OCI-LY7 (cell line): Measurements from ENCODE around the gene PLEKHH1. TPM values are rescaled to one million over a fixed set of nuclear protein-coding genes. Genes with fewer than 3 reads are reported as not detected.

Experiments used
- BruUV-seq: library from RNA; stranded (reverse); fragments of 400-500 nt; replicated peaks from 2 replicates; lab custom pipeline; 2021; lab: Mats Ljungman, UMichigan
- CTCF ChIA-PET: fragments of 300-600 bp; sonication (Branson Sonifier 250); formaldehyde crosslinking; loops from one replicate; lab custom pipeline; 2022; ENCODE audit warnings: antibody characterized with exemption; ENCODE audit not compliant: unreplicated experiment; lab: Charles Lee
- POLR2A ChIA-PET: fragments of 300-600 bp; sonication (Branson Sonifier 250); formaldehyde crosslinking; loops from one replicate; lab custom pipeline; 2022; ENCODE audit warnings: antibody characterized with exemption; lab: Charles Lee
- DNase-seq: peaks from one replicate; pipeline ENCODE4 v3.0.0-alpha.2; 2015; ENCODE audit warnings: low spot score
- H2AFZ ChIP-seq: fragments of 200-600 bp; sonication (generic), shearing (Covaris generic); 2 replicates; pipeline ENCODE4 v1.6.1; 2014; ENCODE audit warnings: mild to moderate bottlenecking, antibody characterized with exemption, low read length, moderate library complexity
- H3K27ac ChIP-seq: fragments of 200-600 bp; sonication (generic); 2 replicates; pipeline ENCODE4 v1.5.1; 2014; ENCODE audit warnings: mixed run types, low read depth, mild to moderate bottlenecking, moderate library complexity, low read length, inconsistent platforms; ENCODE audit not compliant: poor library complexity, severe bottlenecking
- H3K36me3 ChIP-seq: fragments of 200-600 bp; sonication (generic); 2 replicates; pipeline ENCODE4 v1.6.1; 2014; ENCODE audit warnings: mild to moderate bottlenecking, antibody characterized with exemption, low read length, moderate library complexity, mixed read lengths; ENCODE audit not compliant: insufficient read depth
- H3K4me1 ChIP-seq: fragments of 200-600 bp; sonication (generic); 2 replicates; pipeline ENCODE4 v1.5.1; 2014; ENCODE audit warnings: mild to moderate bottlenecking, low read length; ENCODE audit not compliant: insufficient read depth, poor library complexity, severe bottlenecking
- H3K4me2 ChIP-seq: fragments of 200-600 bp; sonication (generic); 2 replicates; pipeline ENCODE4 v1.6.1; 2014; ENCODE audit warnings: mild to moderate bottlenecking, low read length
- H3K4me3 ChIP-seq: fragments of 200-600 bp; sonication (generic); 2 replicates; pipeline ENCODE4 v1.5.1; 2014; ENCODE audit warnings: mild to moderate bottlenecking, low read depth, low read length; ENCODE audit not compliant: poor library complexity, severe bottlenecking
- H3K79me2 ChIP-seq: fragments of 200-600 bp; sonication (generic); 2 replicates; pipeline ENCODE4 v1.6.1; 2016; ENCODE audit warnings: low read depth, mild to moderate bottlenecking, low read length, moderate library complexity, mixed read lengths; ENCODE audit not compliant: insufficient read depth
- H3K9me2 ChIP-seq: fragments of 200-600 bp; sonication (generic); 2 replicates; pipeline ENCODE4 v1.6.1; 2016; ENCODE audit warnings: mild to moderate bottlenecking, low read length, mixed read lengths; ENCODE audit not compliant: insufficient read depth
- H3K9me3 ChIP-seq: fragments of 200-600 bp; sonication (generic); 2 replicates; pipeline ENCODE4 v1.6.1; 2014; ENCODE audit warnings: mild to moderate bottlenecking, mixed run types, low read length, mixed read lengths
- H4K20me1 ChIP-seq: fragments of 200-600 bp; sonication (generic); 2 replicates; pipeline ENCODE4 v1.6.1; 2014; ENCODE audit warnings: mild to moderate bottlenecking, antibody characterized with exemption, low read length, moderate library complexity, mixed read lengths; ENCODE audit not compliant: insufficient read depth
- CTCF ChIP-seq: fragments of 200-600 bp; sonication (generic); conservative IDR thresholded peaks from 2 replicates; pipeline ENCODE4 v1.5.1; 2014; ENCODE audit warnings: mild to moderate bottlenecking, antibody characterized with exemption, low read length, moderate library complexity, mixed read lengths
- EZH2phosphoT487 ChIP-seq: fragments of 200-600 bp; sonication (generic); IDR thresholded peaks from 2 replicates; pipeline ENCODE4 v1.6.1; 2018; ENCODE audit warnings: low read depth, borderline replicate concordance, mild to moderate bottlenecking, mixed run types, antibody characterized with exemption, low read length, moderate library complexity, mixed read lengths
- intact Hi-C: fragments of 100-400 bp; cut with micrococcal nuclease; formaldehyde crosslinking; loops from one replicate; pipeline ENCODE4 v1.10.0; 2022; ENCODE audit not compliant: unreplicated experiment
- total RNA-seq, 2 experiments: library from RNA; depleted of rRNA in 1 of 2; stranded (reverse); fragments of >200 nt in 1 of 2; shearing (Covaris generic) in 1 of 2; gene quantifications; 2 replicates each; pipeline ENCODE4 v1.2.3, GENCODE V29; 2014 to 2022

Gene PLEKHH1
- total RNA-seq, 2 experiments from 2014 or later, result not detected

DNA sequence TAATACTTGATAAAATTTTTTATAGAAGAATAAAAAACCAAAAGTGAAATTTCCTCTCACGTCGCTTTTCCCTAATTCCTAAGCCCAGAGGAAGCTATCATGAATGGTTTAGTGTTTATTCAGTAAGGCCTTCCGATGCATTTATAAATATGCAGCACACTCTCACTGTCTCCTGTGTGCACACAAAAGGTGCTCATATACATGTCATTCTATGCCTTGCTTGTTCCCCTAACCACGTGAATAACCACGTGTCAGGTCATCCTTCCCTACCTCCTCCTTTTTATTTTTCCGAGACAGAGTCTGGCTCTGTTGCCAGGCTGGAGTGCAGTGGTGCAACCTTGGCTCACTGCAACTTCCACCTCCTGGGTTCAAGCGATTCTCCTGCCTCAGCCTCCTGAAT, 37.4 kb downstream of the PLEKHH1 start:
- Histone ChIP-seq H3K27ac (no peak overlapping the region), H4K20me1 (no peaks in the 10 kb centered on the region), H3K36me3 (no peaks in the 10 kb centered on the region), H3K4me2 (no peak overlapping the region), H3K9me3 (no peaks in the 10 kb centered on the region), H3K4me3 (no peak overlapping the region), H3K9me2 (no peaks in the 10 kb centered on the region), H3K79me2 (no peaks in the 10 kb centered on the region), H2AFZ (no peak overlapping the region), H3K4me1 (no peaks in the 10 kb centered on the region)
- no peak for TF ChIP-seq EZH2phosphoT487
- no peak for TF ChIP-seq CTCF
- no peak for DNase-seq
- BruUV-seq, result no TSS peak
- intact Hi-C loops, result loop anchor here (2.0 kb wide), 1 partner anchor 44 kb away; no protein-coding TSS in a partner anchor
- ChIA-PET POLR2A (interaction anchor here (0.9 kb wide), 1 partner anchor 149 kb away, joined by 3 read pairs; no protein-coding TSS in a partner anchor), CTCF (no interaction called here)

GRCh38 chr14:67571275-67571990, 38.3 kb downstream of the PLEKHH1 start:
- ChIA-PET POLR2A (interaction anchor here (0.9 to 1.2 kb wide), 3 partner anchors 18 to 146 kb away, joined by 3 read pairs; no protein-coding TSS in a partner anchor), CTCF (interaction anchor here (0.8 to 2.2 kb wide), 5 partner anchors 45 to 144 kb away, joined by 3 to 21 read pairs (median 5); no protein-coding TSS in a partner anchor)
- DNase-seq, result peak; percentile 67
- Histone ChIP-seq H3K9me2 (no peaks in the 10 kb centered on the region), H3K4me1 (no peaks in the 10 kb centered on the region), H3K27ac (no peak overlapping the region), H4K20me1 (no peaks in the 10 kb centered on the region), H3K79me2 (no peaks in the 10 kb centered on the region), H2AFZ (no peak overlapping the region), H3K4me3 (no peak overlapping the region), H3K9me3 (no peaks in the 10 kb centered on the region), H3K4me2 (no peak overlapping the region), H3K36me3 (no peaks in the 10 kb centered on the region)
- TF ChIP-seq CTCF (peak; percentile 96), EZH2phosphoT487 (no peak)
- BruUV-seq, result no TSS peak
- intact Hi-C loops, result loop anchor here (1.0 to 2.0 kb wide), 2 partner anchors 45 to 144 kb away; no protein-coding TSS in a partner anchor

- Histone ChIP-seq H4K20me1 (no peaks in the 10 kb centered on the region), H2AFZ (no peak overlapping the region), H3K9me2 (no peaks in the 10 kb centered on the region), H3K27ac (no peak overlapping the region), H3K4me2 (no peak overlapping the region), H3K36me3 (no peaks in the 10 kb centered on the region), H3K9me3 (no peaks in the 10 kb centered on the region), H3K4me1 (no peaks in the 10 kb centered on the region), H3K79me2 (no peaks in the 10 kb centered on the region), H3K4me3 (no peak overlapping the region)
- ChIA-PET POLR2A (interaction anchor here (0.9 to 1.2 kb wide), 3 partner anchors 17 to 147 kb away, joined by 3 read pairs; no protein-coding TSS in a partner anchor), CTCF (interaction anchor here (0.8 to 2.2 kb wide), 3 partner anchors 58 to 144 kb away, joined by 3 to 21 read pairs (median 5); no protein-coding TSS in a partner anchor)
- no peak for DNase-seq
- TF ChIP-seq CTCF, result no peak
- BruUV-seq, result no TSS peak
- intact Hi-C loops, result loop anchor here (1.0 to 2.0 kb wide), 2 partner anchors 45 to 145 kb away; no protein-coding TSS in a partner anchor
These were observed 38.9 kb downstream of the PLEKHH1 start for GRCh38 chr14:67571991-67572323.
